GM23338 (cell line): ENCODE results near the gene ITGB6. TPM values are rescaled to one million over a fixed set of nuclear protein-coding genes. Genes with fewer than 3 reads are reported as not detected.

Source experiments
- ATAC-seq: fragments of 200-7000 bp; cut with Tn5 transposase; 3 replicates; pipeline ENCODE4 v1.9.1; 2020
- DNase-seq: peaks from one replicate; pipeline ENCODE4 v3.0.0-alpha.2; 2015; ENCODE audit warnings: low spot score
- H2AFZ ChIP-seq: fragments of 200-600 bp; sonication (generic); 2 replicates; pipeline ENCODE4 v1.8.0; 2016; ENCODE audit warnings: antibody characterized with exemption, mild to moderate bottlenecking, moderate library complexity
- H3F3A ChIP-seq: fragments of 200-600 bp; sonication (generic); replicated peaks from 2 replicates; pipeline ENCODE4 v1.8.0; 2017; ENCODE audit warnings: antibody characterized with exemption, mixed run types, low read depth
- H3K27ac ChIP-seq: fragments of 200-600 bp; sonication (generic); 2 replicates; pipeline ENCODE4 v1.6.1; 2016; ENCODE audit warnings: low read depth
- H3K27me3 ChIP-seq: fragments of 200-600 bp; sonication (generic); 2 replicates; pipeline ENCODE4 v1.8.0; 2016; ENCODE audit warnings: mild to moderate bottlenecking, mixed run types, moderate library complexity; ENCODE audit not compliant: insufficient read depth
- H3K36me3 ChIP-seq: fragments of 200-600 bp; sonication (generic); 2 replicates; pipeline ENCODE4 v1.8.0; 2016; ENCODE audit warnings: mild to moderate bottlenecking; ENCODE audit not compliant: insufficient read depth
- H3K4me1 ChIP-seq: fragments of 200-600 bp; sonication (generic); 2 replicates; pipeline ENCODE4 v1.8.0; 2016; ENCODE audit warnings: mild to moderate bottlenecking, moderate library complexity; ENCODE audit not compliant: insufficient read depth
- H3K4me2 ChIP-seq: fragments of 200-600 bp; sonication (generic); 2 replicates; pipeline ENCODE4 v1.7.1; 2017; ENCODE audit warnings: mixed run types
- H3K4me3 ChIP-seq: fragments of 200-600 bp; sonication (generic); 2 replicates; pipeline ENCODE4 v1.6.1; 2016; ENCODE audit warnings: mixed run types
- H3K79me2 ChIP-seq: fragments of 200-600 bp; sonication (generic); replicated peaks from 2 replicates; pipeline ENCODE4 v1.8.0; 2017; ENCODE audit warnings: mild to moderate bottlenecking; ENCODE audit not compliant: insufficient read depth
- H3K9me2 ChIP-seq: fragments of 200-600 bp; sonication (generic); 2 replicates; pipeline ENCODE4 v1.8.0; 2017; ENCODE audit not compliant: insufficient read depth
- H4K20me1 ChIP-seq: fragments of 200-600 bp; sonication (generic); replicated peaks from 2 replicates; pipeline ENCODE4 v1.8.0; 2017; ENCODE audit warnings: mild to moderate bottlenecking; ENCODE audit not compliant: insufficient read depth
- H3K27ac Mint-ChIP-seq: 2 replicates; pipeline ENCODE4 v1.8.0; 2020; ENCODE audit warnings: inconsistent platforms, mild to moderate bottlenecking, moderate library complexity, mixed read lengths
- H3K27me3 Mint-ChIP-seq: 3 replicates; pipeline ENCODE4 v1.8.0; 2022; ENCODE audit warnings: low read depth, mild to moderate bottlenecking, moderate library complexity, mixed read lengths, inconsistent platforms; ENCODE audit not compliant: insufficient read depth, poor library complexity
- H3K36me3 Mint-ChIP-seq: 3 replicates; pipeline ENCODE4 v1.8.0; 2021; ENCODE audit warnings: low read depth, mild to moderate bottlenecking, inconsistent platforms, moderate library complexity, mixed read lengths
- H3K4me1 Mint-ChIP-seq: 3 replicates; pipeline ENCODE4 v1.8.0; 2020; ENCODE audit warnings: mild to moderate bottlenecking, inconsistent platforms, mixed read lengths
- H3K4me3 Mint-ChIP-seq: 3 replicates; pipeline ENCODE4 v1.8.0; 2021; ENCODE audit warnings: moderate library complexity, mild to moderate bottlenecking, inconsistent platforms, mixed read lengths
- H3K9me3 Mint-ChIP-seq: 3 replicates; pipeline ENCODE4 v1.8.0; 2020; ENCODE audit warnings: moderate library complexity, mild to moderate bottlenecking, inconsistent platforms, mixed read lengths
- EZH2 ChIP-seq: fragments of 200-600 bp; sonication (generic); IDR thresholded peaks from one replicate; pipeline ENCODE4 v1.8.0; 2017; ENCODE audit warnings: antibody characterized with exemption, mild to moderate bottlenecking, low read depth; ENCODE audit not compliant: unreplicated experiment
- EZH2phosphoT487 ChIP-seq: fragments of 200-600 bp; sonication (generic); IDR thresholded peaks from one replicate; pipeline ENCODE4 v1.8.1; 2018; ENCODE audit warnings: antibody characterized with exemption; ENCODE audit not compliant: unreplicated experiment
- JUNB ChIP-seq: IDR thresholded peaks from one replicate; pipeline ENCODE4 v1.6.1; 2016; ENCODE audit warnings: antibody characterized with exemption; ENCODE audit not compliant: unreplicated experiment
- POLR2AphosphoS5 ChIP-seq: IDR thresholded peaks from 2 replicates; pipeline ENCODE4 v1.6.1; 2016; ENCODE audit warnings: antibody characterized with exemption, low read depth
- STAT1 ChIP-seq: IDR thresholded peaks from one replicate; pipeline ENCODE4 v1.6.1; 2016; ENCODE audit warnings: antibody characterized with exemption; ENCODE audit not compliant: unreplicated experiment
- ZNF114 ChIP-seq: fragments of 250-450 bp; sonication (Bioruptor Pico); IDR thresholded peaks from 2 replicates; pipeline ENCODE4 v1.5.0; 2020; ENCODE audit warnings: mild to moderate bottlenecking, moderate library complexity
- ZNF331 ChIP-seq: fragments of 250-450 bp; sonication (Bioruptor Pico); IDR thresholded peaks from 2 replicates; pipeline ENCODE4 v1.5.0; 2020; ENCODE audit warnings: low read depth, mild to moderate bottlenecking, moderate library complexity
- polyA plus RNA-seq: library from polyadenylated mRNA; unstranded; fragments of >200 nt; fragmentation: Nextera tagmentation; extraction: Ambion mirVana; gene quantifications from 2 replicates; pipeline ENCODE4 v1.2.1, GENCODE V29; 2016
- total RNA-seq: library from RNA; depleted of rRNA; stranded (reverse); fragments of >200 nt; shearing (Covaris generic); gene quantifications from 2 replicates; pipeline ENCODE4 v1.2.3, GENCODE V29; 2014
- TF ChIP-seq, protein P1 (sequence below): IDR thresholded peaks from one replicate; pipeline ENCODE4 v1.6.1; 2018; ENCODE audit warnings: antibody characterized with exemption; ENCODE audit not compliant: unreplicated experiment
- TF ChIP-seq, protein P2 (sequence below), 2 experiments: fragments of 200-600 bp in 1 of 2; sonication (generic) in 1 of 2; conservative IDR thresholded peaks; 2 replicates each; pipeline versions ENCODE4 v1.5.1 to v1.6.1; 2016 to 2017; ENCODE audit warnings: antibody characterized with exemption in 2 of 2, low read depth in 2 of 2, mild to moderate bottlenecking in 2 of 2, moderate library complexity in 1 of 2
- TF ChIP-seq, protein P3 (sequence below): IDR thresholded peaks from 2 replicates; pipeline ENCODE4 v1.6.1; 2016; ENCODE audit warnings: antibody characterized with exemption
- TF ChIP-seq, protein P4 (sequence below): fragments of 250-450 bp; sonication (Bioruptor Pico); IDR thresholded peaks from 2 replicates; pipeline ENCODE4 v1.5.0; 2020; ENCODE audit warnings: mild to moderate bottlenecking, moderate library complexity

ITGB6 gene
- total and polyA plus RNA-seq, 2 experiments from 2014 or later, result not detected

DNA sequence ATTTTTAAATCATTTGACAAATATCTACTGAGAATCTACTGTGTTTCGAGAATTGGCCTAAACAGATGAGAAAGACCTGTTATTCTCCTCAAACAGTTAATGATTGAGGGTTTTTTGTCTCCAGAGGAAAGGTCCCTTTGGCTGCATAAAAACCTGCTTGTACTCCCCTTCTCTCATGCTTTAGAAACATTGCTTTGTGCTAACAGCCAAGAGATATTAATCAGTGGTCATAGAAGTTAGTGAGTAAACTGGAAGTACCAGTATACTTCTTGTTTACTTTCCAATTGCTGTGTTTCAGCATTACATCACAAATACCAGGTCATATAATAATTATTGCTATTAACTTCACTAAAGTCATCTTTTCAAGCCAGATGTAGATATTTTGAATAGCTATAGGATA, 34.1 kb downstream of the ITGB6 start (continued):
- TF ChIP-seq, protein P1, sequence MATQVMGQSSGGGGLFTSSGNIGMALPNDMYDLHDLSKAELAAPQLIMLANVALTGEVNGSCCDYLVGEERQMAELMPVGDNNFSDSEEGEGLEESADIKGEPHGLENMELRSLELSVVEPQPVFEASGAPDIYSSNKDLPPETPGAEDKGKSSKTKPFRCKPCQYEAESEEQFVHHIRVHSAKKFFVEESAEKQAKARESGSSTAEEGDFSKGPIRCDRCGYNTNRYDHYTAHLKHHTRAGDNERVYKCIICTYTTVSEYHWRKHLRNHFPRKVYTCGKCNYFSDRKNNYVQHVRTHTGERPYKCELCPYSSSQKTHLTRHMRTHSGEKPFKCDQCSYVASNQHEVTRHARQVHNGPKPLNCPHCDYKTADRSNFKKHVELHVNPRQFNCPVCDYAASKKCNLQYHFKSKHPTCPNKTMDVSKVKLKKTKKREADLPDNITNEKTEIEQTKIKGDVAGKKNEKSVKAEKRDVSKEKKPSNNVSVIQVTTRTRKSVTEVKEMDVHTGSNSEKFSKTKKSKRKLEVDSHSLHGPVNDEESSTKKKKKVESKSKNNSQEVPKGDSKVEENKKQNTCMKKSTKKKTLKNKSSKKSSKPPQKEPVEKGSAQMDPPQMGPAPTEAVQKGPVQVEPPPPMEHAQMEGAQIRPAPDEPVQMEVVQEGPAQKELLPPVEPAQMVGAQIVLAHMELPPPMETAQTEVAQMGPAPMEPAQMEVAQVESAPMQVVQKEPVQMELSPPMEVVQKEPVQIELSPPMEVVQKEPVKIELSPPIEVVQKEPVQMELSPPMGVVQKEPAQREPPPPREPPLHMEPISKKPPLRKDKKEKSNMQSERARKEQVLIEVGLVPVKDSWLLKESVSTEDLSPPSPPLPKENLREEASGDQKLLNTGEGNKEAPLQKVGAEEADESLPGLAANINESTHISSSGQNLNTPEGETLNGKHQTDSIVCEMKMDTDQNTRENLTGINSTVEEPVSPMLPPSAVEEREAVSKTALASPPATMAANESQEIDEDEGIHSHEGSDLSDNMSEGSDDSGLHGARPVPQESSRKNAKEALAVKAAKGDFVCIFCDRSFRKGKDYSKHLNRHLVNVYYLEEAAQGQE, result no peak
- TF ChIP-seq JUNB (no peak), ZNF331 (CRISPR knock-in tag) (no peak), POLR2AphosphoS5 (no peak), EZH2phosphoT487 (no peak), EZH2 (no peak)
- TF ChIP-seq, protein P2, sequence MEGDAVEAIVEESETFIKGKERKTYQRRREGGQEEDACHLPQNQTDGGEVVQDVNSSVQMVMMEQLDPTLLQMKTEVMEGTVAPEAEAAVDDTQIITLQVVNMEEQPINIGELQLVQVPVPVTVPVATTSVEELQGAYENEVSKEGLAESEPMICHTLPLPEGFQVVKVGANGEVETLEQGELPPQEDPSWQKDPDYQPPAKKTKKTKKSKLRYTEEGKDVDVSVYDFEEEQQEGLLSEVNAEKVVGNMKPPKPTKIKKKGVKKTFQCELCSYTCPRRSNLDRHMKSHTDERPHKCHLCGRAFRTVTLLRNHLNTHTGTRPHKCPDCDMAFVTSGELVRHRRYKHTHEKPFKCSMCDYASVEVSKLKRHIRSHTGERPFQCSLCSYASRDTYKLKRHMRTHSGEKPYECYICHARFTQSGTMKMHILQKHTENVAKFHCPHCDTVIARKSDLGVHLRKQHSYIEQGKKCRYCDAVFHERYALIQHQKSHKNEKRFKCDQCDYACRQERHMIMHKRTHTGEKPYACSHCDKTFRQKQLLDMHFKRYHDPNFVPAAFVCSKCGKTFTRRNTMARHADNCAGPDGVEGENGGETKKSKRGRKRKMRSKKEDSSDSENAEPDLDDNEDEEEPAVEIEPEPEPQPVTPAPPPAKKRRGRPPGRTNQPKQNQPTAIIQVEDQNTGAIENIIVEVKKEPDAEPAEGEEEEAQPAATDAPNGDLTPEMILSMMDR (conservative IDR thresholded peaks at IDR 0.05; ENCODE audit: low read depth in 2 of 2), result no peak

GRCh38 chr2:160165081-160165480, 35.0 kb downstream of the ITGB6 start:
- TF ChIP-seq, protein P3, sequence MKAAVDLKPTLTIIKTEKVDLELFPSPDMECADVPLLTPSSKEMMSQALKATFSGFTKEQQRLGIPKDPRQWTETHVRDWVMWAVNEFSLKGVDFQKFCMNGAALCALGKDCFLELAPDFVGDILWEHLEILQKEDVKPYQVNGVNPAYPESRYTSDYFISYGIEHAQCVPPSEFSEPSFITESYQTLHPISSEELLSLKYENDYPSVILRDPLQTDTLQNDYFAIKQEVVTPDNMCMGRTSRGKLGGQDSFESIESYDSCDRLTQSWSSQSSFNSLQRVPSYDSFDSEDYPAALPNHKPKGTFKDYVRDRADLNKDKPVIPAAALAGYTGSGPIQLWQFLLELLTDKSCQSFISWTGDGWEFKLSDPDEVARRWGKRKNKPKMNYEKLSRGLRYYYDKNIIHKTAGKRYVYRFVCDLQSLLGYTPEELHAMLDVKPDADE, result no peak
- TF ChIP-seq, protein P4, sequence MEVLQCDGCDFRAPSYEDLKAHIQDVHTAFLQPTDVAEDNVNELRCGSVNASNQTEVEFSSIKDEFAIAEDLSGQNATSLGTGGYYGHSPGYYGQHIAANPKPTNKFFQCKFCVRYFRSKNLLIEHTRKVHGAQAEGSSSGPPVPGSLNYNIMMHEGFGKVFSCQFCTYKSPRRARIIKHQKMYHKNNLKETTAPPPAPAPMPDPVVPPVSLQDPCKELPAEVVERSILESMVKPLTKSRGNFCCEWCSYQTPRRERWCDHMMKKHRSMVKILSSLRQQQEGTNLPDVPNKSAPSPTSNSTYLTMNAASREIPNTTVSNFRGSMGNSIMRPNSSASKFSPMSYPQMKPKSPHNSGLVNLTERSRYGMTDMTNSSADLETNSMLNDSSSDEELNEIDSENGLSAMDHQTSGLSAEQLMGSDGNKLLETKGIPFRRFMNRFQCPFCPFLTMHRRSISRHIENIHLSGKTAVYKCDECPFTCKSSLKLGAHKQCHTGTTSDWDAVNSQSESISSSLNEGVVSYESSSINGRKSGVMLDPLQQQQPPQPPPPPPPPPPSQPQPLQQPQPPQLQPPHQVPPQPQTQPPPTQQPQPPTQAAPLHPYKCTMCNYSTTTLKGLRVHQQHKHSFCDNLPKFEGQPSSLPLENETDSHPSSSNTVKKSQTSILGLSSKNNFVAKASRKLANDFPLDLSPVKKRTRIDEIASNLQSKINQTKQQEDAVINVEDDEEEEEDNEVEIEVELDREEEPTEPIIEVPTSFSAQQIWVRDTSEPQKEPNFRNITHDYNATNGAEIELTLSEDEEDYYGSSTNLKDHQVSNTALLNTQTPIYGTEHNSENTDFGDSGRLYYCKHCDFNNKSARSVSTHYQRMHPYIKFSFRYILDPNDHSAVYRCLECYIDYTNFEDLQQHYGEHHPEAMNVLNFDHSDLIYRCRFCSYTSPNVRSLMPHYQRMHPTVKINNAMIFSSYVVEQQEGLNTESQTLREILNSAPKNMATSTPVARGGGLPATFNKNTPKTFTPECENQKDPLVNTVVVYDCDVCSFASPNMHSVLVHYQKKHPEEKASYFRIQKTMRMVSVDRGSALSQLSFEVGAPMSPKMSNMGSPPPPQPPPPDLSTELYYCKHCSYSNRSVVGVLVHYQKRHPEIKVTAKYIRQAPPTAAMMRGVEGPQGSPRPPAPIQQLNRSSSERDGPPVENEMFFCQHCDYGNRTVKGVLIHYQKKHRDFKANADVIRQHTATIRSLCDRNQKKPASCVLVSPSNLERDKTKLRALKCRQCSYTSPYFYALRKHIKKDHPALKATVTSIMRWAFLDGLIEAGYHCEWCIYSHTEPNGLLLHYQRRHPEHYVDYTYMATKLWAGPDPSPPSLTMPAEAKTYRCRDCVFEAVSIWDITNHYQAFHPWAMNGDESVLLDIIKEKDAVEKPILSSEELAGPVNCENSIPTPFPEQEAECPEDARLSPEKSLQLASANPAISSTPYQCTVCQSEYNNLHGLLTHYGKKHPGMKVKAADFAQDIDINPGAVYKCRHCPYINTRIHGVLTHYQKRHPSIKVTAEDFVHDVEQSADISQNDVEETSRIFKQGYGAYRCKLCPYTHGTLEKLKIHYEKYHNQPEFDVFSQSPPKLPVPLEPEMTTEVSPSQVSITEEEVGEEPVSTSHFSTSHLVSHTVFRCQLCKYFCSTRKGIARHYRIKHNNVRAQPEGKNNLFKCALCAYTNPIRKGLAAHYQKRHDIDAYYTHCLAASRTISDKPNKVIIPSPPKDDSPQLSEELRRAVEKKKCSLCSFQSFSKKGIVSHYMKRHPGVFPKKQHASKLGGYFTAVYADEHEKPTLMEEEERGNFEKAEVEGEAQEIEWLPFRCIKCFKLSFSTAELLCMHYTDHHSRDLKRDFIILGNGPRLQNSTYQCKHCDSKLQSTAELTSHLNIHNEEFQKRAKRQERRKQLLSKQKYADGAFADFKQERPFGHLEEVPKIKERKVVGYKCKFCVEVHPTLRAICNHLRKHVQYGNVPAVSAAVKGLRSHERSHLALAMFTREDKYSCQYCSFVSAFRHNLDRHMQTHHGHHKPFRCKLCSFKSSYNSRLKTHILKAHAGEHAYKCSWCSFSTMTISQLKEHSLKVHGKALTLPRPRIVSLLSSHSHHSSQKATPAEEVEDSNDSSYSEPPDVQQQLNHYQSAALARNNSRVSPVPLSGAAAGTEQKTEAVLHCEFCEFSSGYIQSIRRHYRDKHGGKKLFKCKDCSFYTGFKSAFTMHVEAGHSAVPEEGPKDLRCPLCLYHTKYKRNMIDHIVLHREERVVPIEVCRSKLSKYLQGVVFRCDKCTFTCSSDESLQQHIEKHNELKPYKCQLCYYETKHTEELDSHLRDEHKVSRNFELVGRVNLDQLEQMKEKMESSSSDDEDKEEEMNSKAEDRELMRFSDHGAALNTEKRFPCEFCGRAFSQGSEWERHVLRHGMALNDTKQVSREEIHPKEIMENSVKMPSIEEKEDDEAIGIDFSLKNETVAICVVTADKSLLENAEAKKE, result no peak
- no peak for TF ChIP-seq POLR2AphosphoS5
- no peak for TF ChIP-seq ZNF331 (CRISPR knock-in tag)
- no peak for TF ChIP-seq EZH2
- no peak for TF ChIP-seq ZNF114 (CRISPR knock-in tag)
- TF ChIP-seq STAT1, result no peak
- no peak for TF ChIP-seq JUNB
- Histone ChIP-seq H4K20me1 (no peaks in the 10 kb centered on the region), H3K36me3 (no peaks in the 10 kb centered on the region), H2AFZ (no peak overlapping the region), H3K4me2 (no peak overlapping the region), H3K27ac (no peak overlapping the region), H3K4me1 (no peaks in the 10 kb centered on the region), H3F3A (no peaks in the 10 kb centered on the region), H3K4me3 (no peak overlapping the region), H3K79me2 (no peaks in the 10 kb centered on the region), H3K27me3 (no peaks in the 10 kb centered on the region), H3K9me2 (no peaks in the 10 kb centered on the region)
- Mint-ChIP-seq H3K9me3 (no peaks in the 10 kb centered on the region), H3K27ac (no peak overlapping the region), H3K4me3 (no peak overlapping the region), H3K4me1 (peaks cover 5% of the 10 kb centered on the region), H3K36me3 (no peaks in the 10 kb centered on the region), H3K27me3 (no peaks in the 10 kb centered on the region)
- ATAC-seq, result no peak
- no peak for DNase-seq
